Neural progenitor cell (in vitro differentiated cells): Measurements from ENCODE around the gene GNG12. TPM values are rescaled to one million over a fixed set of nuclear protein-coding genes. Genes with fewer than 3 reads are reported as not detected.

ENCODE experiments used
- DNase-seq: peaks from one replicate; pipeline ENCODE4 v3.0.0-alpha.2; 2016; ENCODE audit warnings: low spot score
- H2AFZ ChIP-seq: fragments of 200-600 bp; sonication (generic); replicated peaks from 2 replicates; pipeline ENCODE4 v1.6.1; 2016; ENCODE audit warnings: antibody characterized with exemption
- H3F3A ChIP-seq: fragments of 200-600 bp; sonication (generic); 2 replicates; pipeline ENCODE4 v1.6.1; 2016; ENCODE audit warnings: antibody characterized with exemption, low read depth
- H3K27ac ChIP-seq: fragments of 200-600 bp; sonication (generic); 2 replicates; pipeline ENCODE4 v1.5.1; 2016; ENCODE audit warnings: mild to moderate bottlenecking
- H3K27me3 ChIP-seq: fragments of 200-600 bp; sonication (generic); 2 replicates; pipeline ENCODE4 v1.6.1; 2016; ENCODE audit warnings: mild to moderate bottlenecking, moderate library complexity
- H3K36me3 ChIP-seq: fragments of 200-600 bp; sonication (generic); 2 replicates; pipeline ENCODE4 v1.5.1; 2016
- H3K4me1 ChIP-seq: fragments of 200-600 bp; sonication (generic); 2 replicates; pipeline ENCODE4 v1.6.1; 2016; ENCODE audit warnings: mixed run types
- H3K4me2 ChIP-seq: fragments of 200-600 bp; sonication (generic); 2 replicates; pipeline ENCODE4 v1.6.1; 2016
- H3K4me3 ChIP-seq: fragments of 200-600 bp; sonication (generic); 2 replicates; pipeline ENCODE4 v1.5.1; 2016
- H3K79me2 ChIP-seq: fragments of 200-600 bp; sonication (generic); 2 replicates; pipeline ENCODE4 v1.6.1; 2016; ENCODE audit warnings: low read depth
- H3K9ac ChIP-seq: fragments of 200-600 bp; sonication (generic); 2 replicates; pipeline ENCODE4 v1.6.1; 2016
- H3K9me3 ChIP-seq: fragments of 200-600 bp; sonication (generic); 2 replicates; pipeline ENCODE4 v1.5.1; 2016; ENCODE audit warnings: low read depth
- H4K20me1 ChIP-seq: fragments of 200-600 bp; sonication (generic); 2 replicates; pipeline ENCODE4 v1.6.1; 2016; ENCODE audit warnings: low read depth
- H3K27ac Mint-ChIP-seq: 3 replicates; pipeline ENCODE4 v1.8.0; 2021; ENCODE audit warnings: mixed read lengths
- H3K27me3 Mint-ChIP-seq: 2 replicates; pipeline ENCODE4 v1.8.0; 2022; ENCODE audit warnings: low read depth, mild to moderate bottlenecking, inconsistent platforms, moderate library complexity, mixed read lengths; ENCODE audit not compliant: insufficient read depth
- H3K36me3 Mint-ChIP-seq: 3 replicates; pipeline ENCODE4 v1.8.0; 2021; ENCODE audit warnings: mixed read lengths
- H3K4me1 Mint-ChIP-seq: 3 replicates; pipeline ENCODE4 v1.8.0; 2021; ENCODE audit warnings: mixed read lengths
- H3K4me3 Mint-ChIP-seq: 3 replicates; pipeline ENCODE4 v1.8.0; 2021; ENCODE audit warnings: mild to moderate bottlenecking, moderate library complexity, mixed read lengths
- H3K9me3 Mint-ChIP-seq: 3 replicates; pipeline ENCODE4 v1.8.0; 2020; ENCODE audit warnings: mixed read lengths
- EZH2 ChIP-seq: fragments of 200-600 bp; sonication (generic); IDR thresholded peaks from 2 replicates; pipeline ENCODE4 v1.6.1; 2017; ENCODE audit warnings: antibody characterized with exemption, mild to moderate bottlenecking, moderate library complexity
- EZH2phosphoT487 ChIP-seq: fragments of 200-600 bp; sonication (generic); IDR thresholded peaks from 2 replicates; pipeline ENCODE4 v1.6.1; 2017; ENCODE audit warnings: antibody characterized with exemption
- total RNA-seq: library from RNA; depleted of rRNA; stranded (reverse); fragments of >200 nt; gene quantifications from 2 replicates; pipeline ENCODE4 v1.2.3, GENCODE V29; 2015; ENCODE audit warnings: low replicate concordance
- TF ChIP-seq, protein P1 (sequence below): fragments of 200-600 bp; sonication (generic); IDR thresholded peaks from 2 replicates; pipeline ENCODE4 v1.5.1; 2017; ENCODE audit warnings: antibody characterized with exemption, mild to moderate bottlenecking

Gene GNG12
- total RNA-seq, 1 donor from 2014 or later, result 44.5 TPM

DNA sequence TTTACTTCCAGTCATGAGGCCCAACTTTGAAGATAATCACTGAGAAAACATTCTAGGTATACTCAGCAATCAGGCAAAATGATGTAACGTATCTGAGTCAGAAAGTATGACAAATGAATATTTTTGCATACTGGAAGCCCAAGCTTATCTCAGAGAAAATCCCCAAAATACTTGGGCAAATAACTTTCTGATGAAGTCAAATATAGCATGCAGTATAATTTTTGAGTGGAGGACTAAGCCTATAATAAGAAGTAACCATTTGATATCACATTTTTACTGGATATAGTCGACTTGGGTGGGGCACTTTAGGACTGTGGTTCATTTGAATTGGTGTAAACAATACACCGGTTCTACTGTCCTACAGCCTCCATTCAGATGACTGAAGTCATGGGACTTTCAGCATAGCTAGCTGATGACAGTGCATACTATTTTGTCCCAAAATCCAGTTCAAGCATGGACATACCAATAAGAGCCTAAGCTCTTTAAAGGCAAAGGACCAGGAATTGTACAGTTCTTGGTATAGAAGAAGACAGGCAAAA lies 150.5 kb downstream of the GNG12 start:
- no peak for DNase-seq
- H2AFZ ChIP-seq, result no peak overlapping the region
- peaks cover 8% of the 10 kb centered on the region for H3K4me1 ChIP-seq
- Mint-ChIP-seq H3K4me1 (peaks cover 19% of the 10 kb centered on the region), H3K9me3 (no peaks in the 10 kb centered on the region), H3K27me3 (peaks cover 10% of the 10 kb centered on the region), H3K4me3 (no peak overlapping the region), H3K36me3 (peaks cover 1% of the 10 kb centered on the region), H3K27ac (no peak overlapping the region)
- peaks cover 1% of the 10 kb centered on the region for H3K36me3 ChIP-seq
- TF ChIP-seq EZH2, result no peak
- TF ChIP-seq, protein P1, sequence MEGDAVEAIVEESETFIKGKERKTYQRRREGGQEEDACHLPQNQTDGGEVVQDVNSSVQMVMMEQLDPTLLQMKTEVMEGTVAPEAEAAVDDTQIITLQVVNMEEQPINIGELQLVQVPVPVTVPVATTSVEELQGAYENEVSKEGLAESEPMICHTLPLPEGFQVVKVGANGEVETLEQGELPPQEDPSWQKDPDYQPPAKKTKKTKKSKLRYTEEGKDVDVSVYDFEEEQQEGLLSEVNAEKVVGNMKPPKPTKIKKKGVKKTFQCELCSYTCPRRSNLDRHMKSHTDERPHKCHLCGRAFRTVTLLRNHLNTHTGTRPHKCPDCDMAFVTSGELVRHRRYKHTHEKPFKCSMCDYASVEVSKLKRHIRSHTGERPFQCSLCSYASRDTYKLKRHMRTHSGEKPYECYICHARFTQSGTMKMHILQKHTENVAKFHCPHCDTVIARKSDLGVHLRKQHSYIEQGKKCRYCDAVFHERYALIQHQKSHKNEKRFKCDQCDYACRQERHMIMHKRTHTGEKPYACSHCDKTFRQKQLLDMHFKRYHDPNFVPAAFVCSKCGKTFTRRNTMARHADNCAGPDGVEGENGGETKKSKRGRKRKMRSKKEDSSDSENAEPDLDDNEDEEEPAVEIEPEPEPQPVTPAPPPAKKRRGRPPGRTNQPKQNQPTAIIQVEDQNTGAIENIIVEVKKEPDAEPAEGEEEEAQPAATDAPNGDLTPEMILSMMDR, result no peak
- no peak for TF ChIP-seq EZH2phosphoT487
- H3K27me3 ChIP-seq, result no peaks in the 10 kb centered on the region
- peaks cover 25% of the 10 kb centered on the region for H3K79me2 ChIP-seq
- no peaks in the 10 kb centered on the region for H3K9me3 ChIP-seq
- H3F3A ChIP-seq, result peaks cover 14% of the 10 kb centered on the region
- H3K27ac ChIP-seq, result no peak overlapping the region
- no peak overlapping the region for H3K9ac ChIP-seq
- H4K20me1 ChIP-seq, result peaks cover 22% of the 10 kb centered on the region
- H3K4me2 ChIP-seq, result no peak overlapping the region
- no peak overlapping the region for H3K4me3 ChIP-seq

DNA sequence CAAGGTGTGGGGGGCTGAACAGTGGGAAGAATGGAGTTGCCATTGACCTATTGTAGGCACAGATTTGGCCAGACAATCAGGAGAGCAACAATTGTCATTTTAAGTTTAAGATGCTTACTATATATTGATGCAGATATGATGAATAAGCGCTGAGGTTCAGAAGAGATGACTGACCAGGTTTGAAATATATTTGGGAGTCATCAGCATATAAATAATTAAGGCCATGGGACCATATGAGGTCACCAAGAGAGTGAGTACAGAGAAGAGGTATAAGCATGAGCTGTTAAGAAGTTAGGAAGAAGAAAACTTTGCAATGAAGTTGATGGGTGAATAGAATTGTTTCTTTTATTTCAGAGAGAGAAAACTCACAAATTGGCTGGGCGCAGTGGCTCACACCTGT lies 152.8 kb downstream of the GNG12 start:
- H3K27ac Mint-ChIP-seq, result no peak overlapping the region
- H2AFZ ChIP-seq, result no peak overlapping the region
- no peaks in the 10 kb centered on the region for H3K36me3 ChIP-seq
- H3K4me2 ChIP-seq, result no peak overlapping the region
- no peaks in the 10 kb centered on the region for H3K9me3 Mint-ChIP-seq
- H3K4me3 Mint-ChIP-seq, result no peak overlapping the region
- H3K4me1 Mint-ChIP-seq, result peaks cover 18% of the 10 kb centered on the region
- H4K20me1 ChIP-seq, result peaks cover 2% of the 10 kb centered on the region
- peaks cover 2% of the 10 kb centered on the region for H3K79me2 ChIP-seq
- no peaks in the 10 kb centered on the region for H3K9me3 ChIP-seq
- no peak overlapping the region for H3K27ac ChIP-seq
- H3K36me3 Mint-ChIP-seq, result no peaks in the 10 kb centered on the region
- no peaks in the 10 kb centered on the region for H3F3A ChIP-seq
- peaks cover 10% of the 10 kb centered on the region for H3K27me3 Mint-ChIP-seq
- no peaks in the 10 kb centered on the region for H3K4me1 ChIP-seq
- H3K4me3 ChIP-seq, result no peak overlapping the region
- TF ChIP-seq, protein P1, result no peak
- TF ChIP-seq EZH2, result no peak
- TF ChIP-seq EZH2phosphoT487, result no peak
- no peak overlapping the region for H3K9ac ChIP-seq
- DNase-seq, result no peak
- no peaks in the 10 kb centered on the region for H3K27me3 ChIP-seq

DNA sequence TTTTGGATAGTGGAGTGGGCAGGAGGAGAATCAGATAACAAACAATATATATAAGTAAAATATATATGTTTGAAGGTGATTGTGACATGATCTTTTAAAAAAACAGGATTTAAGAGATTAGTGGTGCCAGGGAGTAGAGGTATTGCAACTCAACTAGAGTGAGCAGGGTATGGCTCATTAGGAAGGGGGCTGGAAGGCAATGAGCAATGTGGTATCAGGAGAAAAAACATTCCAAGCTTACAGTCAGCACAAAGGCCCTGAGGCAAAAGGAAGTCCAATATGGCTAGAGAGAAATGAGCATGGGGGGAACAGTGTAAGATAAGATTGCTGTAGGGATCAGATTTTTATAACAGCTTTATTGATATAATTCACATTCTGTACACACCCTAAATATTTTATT lies 153.6 kb downstream of the GNG12 start:
- Histone ChIP-seq H3K4me3 (no peak overlapping the region), H4K20me1 (no peaks in the 10 kb centered on the region), H3K9ac (no peak overlapping the region), H3K4me1 (peaks cover 2% of the 10 kb centered on the region), H3K79me2 (no peaks in the 10 kb centered on the region), H3K36me3 (no peaks in the 10 kb centered on the region), H3K27ac (no peak overlapping the region), H3K4me2 (no peak overlapping the region), H3F3A (no peaks in the 10 kb centered on the region), H2AFZ (no peak overlapping the region), H3K9me3 (no peaks in the 10 kb centered on the region), H3K27me3 (no peaks in the 10 kb centered on the region)
- H3K36me3 Mint-ChIP-seq, result no peaks in the 10 kb centered on the region
- H3K4me1 Mint-ChIP-seq, result peaks cover 22% of the 10 kb centered on the region
- no peaks in the 10 kb centered on the region for H3K9me3 Mint-ChIP-seq
- no peak overlapping the region for H3K4me3 Mint-ChIP-seq
- no peak for DNase-seq
- TF ChIP-seq EZH2 (no peak), EZH2phosphoT487 (no peak)
- TF ChIP-seq, protein P1, result no peak
- H3K27ac Mint-ChIP-seq, result no peak overlapping the region
- peaks cover 5% of the 10 kb centered on the region for H3K27me3 Mint-ChIP-seq
